CD4-positive, alpha-beta T cell treated with Interferon gamma for 1 hour (primary cell): Measurements from ENCODE around the gene UBXN2A.

Source experiments
- DNase-seq: peaks from one replicate; pipeline ENCODE4 v3.0.0-alpha.2; 2020

The UBXN2A gene, protein sequence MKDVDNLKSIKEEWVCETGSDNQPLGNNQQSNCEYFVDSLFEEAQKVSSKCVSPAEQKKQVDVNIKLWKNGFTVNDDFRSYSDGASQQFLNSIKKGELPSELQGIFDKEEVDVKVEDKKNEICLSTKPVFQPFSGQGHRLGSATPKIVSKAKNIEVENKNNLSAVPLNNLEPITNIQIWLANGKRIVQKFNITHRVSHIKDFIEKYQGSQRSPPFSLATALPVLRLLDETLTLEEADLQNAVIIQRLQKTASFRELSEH

GRCh38 chr2:23939987-23940717, at the start of gene UBXN2A:
TSS of gene UBXN2A (plus strand) at chr2:23940463. CDS start at chr2:23958315, 17,852 bp downstream.
- peak; percentile 74 for DNase-seq

DNA sequence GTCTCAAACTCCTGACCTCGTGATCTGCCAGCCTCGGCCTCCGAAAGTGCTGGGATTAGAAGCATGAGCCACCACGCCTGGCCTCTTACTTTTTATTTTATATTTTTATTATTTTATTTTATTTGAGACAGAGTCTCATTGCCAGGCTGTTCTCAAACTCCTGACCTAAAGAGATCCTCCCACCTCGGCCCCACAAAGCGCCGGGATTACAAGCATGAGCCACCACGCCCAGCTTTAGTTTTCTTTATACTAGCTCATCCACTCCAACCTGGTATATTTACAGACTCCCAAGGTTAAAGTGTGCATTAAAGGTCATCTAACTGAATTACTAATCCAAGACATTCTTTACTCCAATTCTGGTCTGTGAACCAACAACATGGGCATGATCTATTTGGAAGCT, 40.1 kb upstream of the UBXN2A start:
- DNase-seq = no peak

- DNase-seq = no peak
Observed at GRCh38 chr2:23900541-23901322, 39.5 kb upstream of the UBXN2A start.

GRCh38 chr2:23901966-23902846, 38.1 kb upstream of the UBXN2A start:
- DNase-seq = no peak

GRCh38 chr2:23903034-23903433, 37.2 kb upstream of the UBXN2A start:
- no peak for DNase-seq

GRCh38 chr2:23904215-23904614, 36.0 kb upstream of the UBXN2A start:
- no peak for DNase-seq

DNA sequence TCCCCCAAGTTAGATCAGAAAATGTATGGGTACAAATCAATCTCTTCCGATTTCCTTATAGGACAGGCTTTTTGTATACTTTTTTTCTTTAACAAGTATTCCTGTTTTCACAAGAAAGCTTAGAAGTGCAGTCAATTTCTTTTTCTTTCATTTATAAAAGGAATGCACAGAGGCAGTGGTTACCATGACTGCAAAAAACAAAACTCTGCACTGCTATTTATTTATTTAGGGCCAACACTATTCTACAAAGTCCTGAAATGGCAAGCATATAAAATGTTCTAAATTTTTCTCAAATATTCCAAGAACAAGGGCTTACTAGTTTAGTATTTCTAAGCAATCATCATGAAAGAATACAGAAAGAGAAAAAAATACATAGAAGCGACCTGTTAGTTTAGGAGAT, 35.6 kb upstream of the UBXN2A start:
- DNase-seq = no peak

DNA sequence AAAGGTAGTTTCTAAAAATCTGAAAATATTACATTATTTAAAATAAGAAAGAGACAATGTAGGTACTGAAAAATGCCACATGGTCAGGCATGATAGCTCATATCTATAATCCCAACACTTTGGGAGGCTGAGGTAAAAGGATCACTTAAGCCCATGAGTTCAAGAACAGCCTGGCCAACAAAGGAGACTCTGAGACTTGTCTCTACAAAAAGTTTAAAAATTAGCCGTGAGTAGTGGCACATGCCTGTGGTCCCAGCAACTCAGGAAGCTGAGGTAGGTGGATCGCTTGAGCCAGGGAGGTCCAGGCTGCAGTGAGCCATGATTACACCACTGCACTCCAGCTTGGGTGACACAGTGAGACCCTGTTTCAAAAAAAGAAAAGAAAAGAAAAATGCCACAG, 35.1 kb upstream of the UBXN2A start:
- no peak for DNase-seq

GRCh38 chr2:23912054-23912453, 28.2 kb upstream of the UBXN2A start:
- DNase-seq = no peak

- DNase-seq = no peak
Observed at GRCh38 chr2:23915327-23915726, 24.9 kb upstream of the UBXN2A start.

DNA sequence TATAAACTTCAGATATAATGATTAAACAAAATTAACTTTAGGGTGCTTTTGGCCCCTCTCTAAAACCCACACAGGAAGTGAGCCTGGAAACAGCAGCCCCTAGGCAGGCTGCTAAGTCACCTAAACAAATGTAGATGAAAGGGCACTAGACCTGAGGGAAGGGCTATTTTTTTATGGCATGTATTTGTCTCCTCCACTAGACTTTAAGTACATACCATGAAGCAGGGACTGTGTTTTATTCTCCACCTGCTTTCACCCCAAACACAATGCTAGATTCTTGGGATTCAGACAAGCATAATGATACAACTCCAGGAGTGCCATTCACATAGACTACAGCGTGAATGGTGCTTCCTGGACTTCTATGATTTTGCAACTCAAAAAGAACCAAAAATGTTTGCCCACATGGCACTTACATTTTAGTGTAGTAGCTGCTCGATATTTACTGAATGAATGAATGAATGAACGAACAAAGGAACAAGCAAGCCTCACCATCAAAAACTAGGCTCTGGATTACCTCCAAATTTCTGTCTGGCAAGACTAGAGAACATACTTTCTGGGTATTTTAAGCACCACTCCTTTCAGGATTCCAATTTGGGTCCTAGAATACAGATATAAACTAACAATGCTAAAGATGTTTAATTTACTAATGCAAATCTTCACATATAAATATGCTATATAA, 23.4 kb upstream of the UBXN2A start:
- DNase-seq = no peak

DNA sequence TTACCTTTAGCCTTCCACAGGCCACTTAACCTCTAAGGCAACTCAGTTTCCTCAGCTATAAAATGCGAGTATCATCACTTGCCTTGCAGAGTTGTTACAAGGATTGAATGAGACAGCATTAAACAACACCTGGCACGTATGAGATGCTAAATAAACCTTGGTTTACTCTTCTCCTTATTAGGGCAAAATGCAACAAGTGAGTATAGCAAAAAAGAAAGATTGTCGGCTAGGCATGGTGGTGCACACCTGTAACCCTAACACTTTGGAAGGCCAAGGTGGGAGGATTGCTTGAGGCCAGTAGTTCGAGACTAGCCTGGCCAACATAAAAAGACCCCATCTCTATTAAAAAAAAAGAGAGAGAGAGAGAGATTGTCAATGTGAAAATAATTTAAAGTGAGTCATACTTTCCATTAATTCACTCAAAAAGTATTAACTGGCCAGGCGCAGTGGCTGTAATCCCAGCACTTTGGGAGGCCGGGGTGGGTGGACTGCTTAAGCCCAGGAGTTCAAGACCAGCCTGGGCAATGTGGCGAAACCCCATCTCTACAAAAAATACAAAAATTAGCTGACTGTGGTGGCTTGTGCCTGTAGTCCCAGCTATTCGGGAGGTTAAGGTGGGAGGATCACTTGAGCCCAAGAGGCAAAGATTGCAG, 21.3 kb upstream of the UBXN2A start:
- DNase-seq = no peak

DNA sequence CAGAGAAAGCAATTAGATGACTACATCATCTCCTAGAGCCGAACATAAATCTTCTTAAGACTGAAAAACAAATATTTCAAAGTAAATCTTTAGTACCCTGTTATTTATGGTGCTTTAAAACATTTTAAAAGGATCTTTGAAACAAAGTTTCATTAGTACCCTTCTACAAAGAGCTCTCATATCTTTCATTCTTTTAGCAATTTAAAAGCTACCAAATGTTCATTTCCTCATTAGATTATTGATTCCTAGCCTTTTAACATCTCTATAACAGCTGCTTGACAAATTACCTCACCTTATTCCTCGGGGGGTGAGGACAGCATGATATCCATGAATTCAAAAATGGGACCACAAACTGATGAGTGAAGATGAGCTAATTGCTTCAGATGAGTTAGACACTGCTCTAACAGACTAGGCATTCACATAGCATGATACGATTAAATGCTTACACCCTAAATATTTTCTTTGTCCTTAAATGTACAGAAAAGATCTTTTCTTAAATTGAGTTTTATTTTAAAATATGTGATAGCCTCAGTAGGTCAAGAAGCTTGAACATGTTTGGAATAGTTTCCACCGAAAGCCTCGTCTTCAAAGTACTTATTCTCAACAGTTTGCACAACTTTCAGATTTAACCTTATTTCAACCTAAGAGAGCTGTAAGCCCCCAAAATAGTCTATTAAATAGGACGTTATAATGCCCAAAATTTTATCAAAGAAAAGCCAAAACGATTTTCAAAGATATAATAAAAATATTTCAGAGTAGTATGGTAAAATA, 15.5 kb upstream of the UBXN2A start:
- DNase-seq = no peak

DNA sequence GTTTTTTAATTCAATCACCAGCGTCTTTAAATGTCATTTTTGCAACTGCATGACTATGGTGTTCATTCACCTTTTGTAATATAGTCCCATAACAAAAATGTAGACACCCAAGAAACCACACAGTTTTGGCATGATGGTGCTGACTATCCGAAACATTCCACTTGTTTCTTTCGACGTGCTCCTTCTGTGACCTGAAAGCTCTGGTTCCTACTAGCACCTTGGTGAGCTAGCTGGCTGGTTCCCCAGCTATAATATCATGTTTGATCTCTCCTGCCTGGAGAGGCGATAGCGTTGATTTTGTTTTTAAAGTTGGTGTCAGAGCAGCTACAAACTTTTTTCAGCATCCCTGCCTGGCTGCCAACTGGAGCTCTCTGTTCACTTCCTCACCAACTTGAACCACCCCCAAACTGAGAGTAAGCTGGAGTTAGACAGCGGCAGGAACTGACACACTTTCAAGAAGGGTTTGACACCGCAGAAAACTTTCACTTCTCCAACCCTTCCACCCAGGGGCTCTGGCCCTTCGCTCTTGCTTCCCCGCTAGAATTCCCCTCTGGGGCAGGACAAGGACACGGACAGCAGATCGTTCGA, 14.5 kb upstream of the UBXN2A start:
- peak; percentile 74 for DNase-seq

- DNase-seq = no peak
Observed at GRCh38 chr2:23926290-23926749, 13.9 kb upstream of the UBXN2A start.

DNA sequence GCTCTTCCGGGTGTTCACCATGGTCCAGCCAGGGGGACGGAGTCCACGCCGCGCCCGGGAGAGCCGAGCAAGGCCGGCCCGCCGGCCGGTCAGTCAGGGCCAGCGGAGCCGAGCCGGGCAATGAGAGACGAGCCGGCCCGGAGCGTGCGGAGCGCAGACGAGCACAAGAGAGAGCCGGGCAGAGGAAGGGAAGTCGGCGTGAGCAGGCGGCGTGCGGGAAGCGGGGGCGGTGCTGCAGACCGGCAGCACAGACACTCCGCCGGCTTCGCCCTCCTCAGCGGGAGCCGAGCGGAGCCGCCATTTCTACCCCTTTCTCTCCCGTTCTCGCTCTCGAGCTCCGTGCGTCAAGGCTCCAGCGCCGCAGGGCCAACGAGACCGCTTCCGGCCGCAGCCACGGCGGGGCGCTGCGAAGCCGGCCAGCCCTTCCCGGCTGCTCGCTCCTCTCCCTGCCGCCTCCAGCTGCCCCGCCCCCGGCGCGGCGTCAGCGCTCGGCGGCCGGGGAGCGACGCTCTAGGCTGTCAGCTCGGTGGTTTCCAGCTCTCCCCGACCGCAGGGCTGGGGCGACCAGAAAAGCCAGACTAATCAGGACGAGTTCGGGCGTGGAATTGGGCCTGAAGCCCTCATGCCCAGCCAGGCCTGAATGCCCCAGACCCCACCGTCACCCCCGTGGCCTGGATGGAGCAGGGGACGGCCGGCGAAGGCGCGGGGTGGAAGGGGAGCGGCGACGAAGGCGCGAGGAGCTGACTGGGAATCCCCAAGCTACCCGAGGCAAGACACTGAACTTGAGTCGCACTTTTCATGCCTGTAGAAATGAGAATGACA, 13.3 kb upstream of the UBXN2A start, which contains the start of gene ATAD2B:
ATAD2B (minus strand) TSS at position 374 of the 822 bp plus-strand sequence; CDS start at position 21, 353 bp downstream.
- peak; percentile 95 for DNase-seq

DNA sequence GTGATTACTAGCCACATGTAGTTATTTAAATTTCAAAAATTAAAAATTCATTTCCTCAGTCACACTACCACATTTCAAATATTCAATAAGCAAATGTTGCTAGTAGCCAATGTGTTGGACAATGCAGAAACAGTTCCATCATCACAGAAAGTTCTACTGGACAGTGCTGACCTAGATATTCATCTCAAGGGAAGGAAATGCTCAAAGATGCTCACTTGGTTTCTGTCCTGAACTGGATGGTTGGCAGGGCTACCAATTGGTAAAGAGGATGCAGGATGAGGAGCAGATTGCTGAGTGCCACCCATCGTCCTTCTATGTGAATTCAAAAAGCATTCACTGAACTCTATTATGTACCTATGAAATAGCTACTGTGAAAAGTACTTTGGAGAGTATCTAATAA, 6.0 kb upstream of the UBXN2A start:
- no peak for DNase-seq

- peak; percentile 23 for DNase-seq
Observed at GRCh38 chr2:23940718-23941620, 706 bp downstream of the UBXN2A start.
